Measurements from ENCODE around the gene TMEM44.
A peak's percentile ranks its signal among the peaks of the same experiment; 100 is the strongest.
"Not testable (repeated sequence)": the region's sequence is repeated elsewhere in the genome, so short reads cannot be mapped to it uniquely, and the experiment has no call there.

Gene TMEM44

GRCh38 chr3:194554473-194555123 lies 78.6 kb downstream of the TMEM44 start:
- no peak for DNase-seq

- no peak for DNase-seq
These were observed 80.8 kb downstream of the TMEM44 start for GRCh38 chr3:194552327-194552949.

GRCh38 chr3:194549853-194550252 lies 83.4 kb downstream of the TMEM44 start:
- DNase-seq: no peak

- DNase-seq: peak in 1 of 2 experiments; percentile 1
These were observed 84.6 kb downstream of the TMEM44 start for GRCh38 chr3:194548346-194549321.

- no peak for DNase-seq
These were observed 86.2 kb downstream of the TMEM44 start for GRCh38 chr3:194547042-194547441.

- not testable (repeated sequence) for DNase-seq
These were observed 87.7 kb downstream of the TMEM44 start for GRCh38 chr3:194545538-194545937.

- DNase-seq: no peak
These were observed 89.7 kb downstream of the TMEM44 start for GRCh38 chr3:194543550-194543949.

- DNase-seq: no peak
These were observed 91.7 kb downstream of the TMEM44 start for GRCh38 chr3:194541483-194541882.

GRCh38 chr3:194540274-194540905 lies 92.8 kb downstream of the TMEM44 start:
- DNase-seq: no peak

- no peak for DNase-seq
These were observed 93.7 kb downstream of the TMEM44 start for GRCh38 chr3:194539498-194539897.

- no peak for DNase-seq
These were observed 95.4 kb downstream of the TMEM44 start for GRCh38 chr3:194537732-194538247.
